Left ventricle myocardium inferior (tissue), 1 donor: ENCODE data around the gene NKX3-2. TPM values are rescaled to one million over a fixed set of nuclear protein-coding genes. Genes with fewer than 3 reads are reported as not detected.

Source experiments
- DNase-seq: peaks from one replicate; pipeline ENCODE4 v3.0.0-alpha.2; 2020
- H3K27ac ChIP-seq: fragments of 200-600 bp; replicated peaks from 2 replicates; pipeline ENCODE4 v1.8.0; 2021
- H3K27me3 ChIP-seq: fragments of 200-600 bp; 2 replicates; pipeline ENCODE4 v1.8.0; 2021; ENCODE audit warnings: low read depth
- H3K36me3 ChIP-seq: fragments of 200-600 bp; 2 replicates; pipeline ENCODE4 v1.8.0; 2021
- H3K4me1 ChIP-seq: fragments of 200-600 bp; 2 replicates; pipeline ENCODE4 v1.8.0; 2021
- H3K4me3 ChIP-seq: fragments of 200-600 bp; 2 replicates; pipeline ENCODE4 v1.8.0; 2021; ENCODE audit warnings: mild to moderate bottlenecking, moderate library complexity
- H3K9me3 ChIP-seq: fragments of 200-600 bp; replicated peaks from 2 replicates; pipeline ENCODE4 v1.8.0; 2021
- CTCF ChIP-seq: fragments of 200-600 bp; IDR thresholded peaks from 2 replicates; pipeline ENCODE4 v1.8.0; 2021; ENCODE audit warnings: antibody characterized with exemption, mild to moderate bottlenecking, borderline replicate concordance
- intact Hi-C: fragments of 100-400 bp; cut with micrococcal nuclease; formaldehyde crosslinking; loops from one replicate; pipeline ENCODE4 v1.11.0; 2022
- total RNA-seq: library from RNA; stranded (reverse); fragmentation: NEBNext Ultra II Directional; extraction: Animal tissue kit (Norgen Biotek cat#: 25700); gene quantifications from one replicate; pipeline ENCODE4 v1.2.1, GENCODE V29; 2021
- donor health status: DM: no; HTN: yes; CAD: no; lungs with severe emphysema.

Gene NKX3-2
- total RNA-seq, 1 donor from 2014 or later = not detected

- DNase-seq = no peak
- H3K4me1 ChIP-seq = peaks cover 45% of the 10 kb centered on the region
- H3K27me3 ChIP-seq = peaks cover 100% of the 10 kb centered on the region
- H3K9me3 ChIP-seq = no peaks in the 10 kb centered on the region
- intact Hi-C loops = no loop called here
- H3K27ac ChIP-seq = no peak overlapping the region
- no peak overlapping the region for H3K4me3 ChIP-seq
- H3K36me3 ChIP-seq = no peaks in the 10 kb centered on the region
- no peak for TF ChIP-seq CTCF
Observed at GRCh38 chr4:13537011-13537831, 7.1 kb downstream of the NKX3-2 start.

- H3K27ac ChIP-seq = no peak overlapping the region
Observed at GRCh38 chr4:13536607-13537006, 7.7 kb downstream of the NKX3-2 start.

GRCh38 chr4:13535708-13536361 is 8.5 kb downstream of the NKX3-2 start:
- Histone ChIP-seq H3K27ac (no peak overlapping the region), H3K36me3 (no peaks in the 10 kb centered on the region), H3K4me1 (peaks cover 38% of the 10 kb centered on the region), H3K4me3 (no peak overlapping the region), H3K9me3 (no peaks in the 10 kb centered on the region), H3K27me3 (peaks cover 100% of the 10 kb centered on the region)
- DNase-seq = no peak
- intact Hi-C loops = no loop called here
- no peak for TF ChIP-seq CTCF

More at GRCh38 chr4:13536607-13537006, 7.7 kb downstream of the NKX3-2 start:
- intact Hi-C loops = no loop called here
- no peak for TF ChIP-seq CTCF
- DNase-seq = no peak
- H3K9me3 ChIP-seq = no peaks in the 10 kb centered on the region
- peaks cover 38% of the 10 kb centered on the region for H3K4me1 ChIP-seq
- no peak overlapping the region for H3K4me3 ChIP-seq
- no peaks in the 10 kb centered on the region for H3K36me3 ChIP-seq
- H3K27me3 ChIP-seq = peaks cover 100% of the 10 kb centered on the region

GRCh38 chr4:13535118-13535517 is 9.2 kb downstream of the NKX3-2 start:
- H3K27ac ChIP-seq = no peak overlapping the region
- H3K9me3 ChIP-seq = no peaks in the 10 kb centered on the region
- no peak for DNase-seq
- peaks cover 100% of the 10 kb centered on the region for H3K27me3 ChIP-seq
- intact Hi-C loops = no loop called here
- H3K36me3 ChIP-seq = no peaks in the 10 kb centered on the region
- no peak for TF ChIP-seq CTCF
- peaks cover 31% of the 10 kb centered on the region for H3K4me1 ChIP-seq
- no peak overlapping the region for H3K4me3 ChIP-seq

- Histone ChIP-seq H3K27ac (no peak overlapping the region), H3K9me3 (no peaks in the 10 kb centered on the region), H3K4me3 (no peak overlapping the region), H3K27me3 (peaks cover 100% of the 10 kb centered on the region), H3K36me3 (no peaks in the 10 kb centered on the region), H3K4me1 (peaks cover 25% of the 10 kb centered on the region)
- no peak for DNase-seq
- intact Hi-C loops = no loop called here
- no peak for TF ChIP-seq CTCF
Observed at GRCh38 chr4:13534344-13535063, 9.8 kb downstream of the NKX3-2 start.
